ENCODE measurements around the gene RBM19. TPM values are rescaled to one million over a fixed set of nuclear protein-coding genes. Genes with fewer than 3 reads are reported as not detected.

The RBM19 gene
- total RNA-seq, 1 donor from 2014 or later = 77.0 TPM

- H3K4me3 Mint-ChIP-seq = no peak overlapping the region
- intact Hi-C loops (cut with micrococcal nuclease) = no loop called here
- ATAC-seq (ENCODE audit: low read depth) (no peak), DNase-seq (no peak)
- H3K27me3 Mint-ChIP-seq = no peaks in the 10 kb centered on the region
- ChIA-PET POLR2A (no interaction called here), CTCF (no interaction called here)
- no peaks in the 10 kb centered on the region for H3K4me1 Mint-ChIP-seq
- no peak overlapping the region for H3K27ac Mint-ChIP-seq
- H3K9me3 Mint-ChIP-seq = no peaks in the 10 kb centered on the region
- no peak for TF ChIP-seq CTCF (IDR thresholded peaks at IDR 0.05)
- H3K36me3 Mint-ChIP-seq (ENCODE audit: low read depth) = peaks cover 55% of the 10 kb centered on the region
Measured at GRCh38 chr12:113873740-113874139, 92.4 kb downstream of the RBM19 start.

DNA sequence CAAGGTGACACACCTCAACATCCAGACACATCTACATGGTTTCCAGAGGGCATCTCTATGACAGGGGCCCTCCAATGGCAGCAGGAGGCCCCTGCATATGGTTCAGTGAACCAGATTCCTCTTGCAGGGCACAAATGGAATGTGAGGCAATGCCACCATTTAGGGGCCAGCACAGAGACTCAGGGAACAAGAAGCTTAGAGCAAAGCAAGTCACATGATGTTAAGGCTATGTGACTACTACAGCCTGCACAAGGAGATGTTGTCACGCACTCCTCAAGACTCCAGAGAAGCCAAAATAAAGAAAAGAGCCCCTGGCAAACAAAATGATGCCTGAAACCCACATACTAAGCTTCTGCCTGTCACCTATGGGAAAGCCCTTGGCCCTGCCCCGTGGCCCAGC lies 95.2 kb downstream of the RBM19 start:
- no peak for DNase-seq
- POLR2A ChIA-PET = no interaction called here
- H3K9me3 Mint-ChIP-seq = no peaks in the 10 kb centered on the region

GRCh38 chr12:113870035-113870434 lies 96.1 kb downstream of the RBM19 start:
- intact Hi-C loops (cut with micrococcal nuclease) = no loop called here
- Mint-ChIP-seq H3K27ac (no peak overlapping the region), H3K4me3 (no peak overlapping the region), H3K27me3 (no peaks in the 10 kb centered on the region), H3K36me3 (ENCODE audit: low read depth) (peaks cover 56% of the 10 kb centered on the region), H3K4me1 (peaks cover 4% of the 10 kb centered on the region), H3K9me3 (no peaks in the 10 kb centered on the region)
- DNase-seq (no peak), ATAC-seq (ENCODE audit: low read depth) (no peak)
- ChIA-PET POLR2A (no interaction called here), CTCF (no interaction called here)
- TF ChIP-seq CTCF (IDR thresholded peaks at IDR 0.05) = no peak

More for the DNA sequence above, 95.2 kb downstream of the RBM19 start:
- CTCF ChIA-PET = no interaction called here
- no peaks in the 10 kb centered on the region for H3K27me3 Mint-ChIP-seq
- H3K27ac Mint-ChIP-seq = no peak overlapping the region
- H3K4me1 Mint-ChIP-seq = no peaks in the 10 kb centered on the region
- no peak for ATAC-seq (ENCODE audit: low read depth)
- TF ChIP-seq CTCF (IDR thresholded peaks at IDR 0.05) = no peak
- H3K4me3 Mint-ChIP-seq = no peak overlapping the region
- intact Hi-C loops (cut with micrococcal nuclease) = no loop called here
- H3K36me3 Mint-ChIP-seq (ENCODE audit: low read depth) = peaks cover 55% of the 10 kb centered on the region

- Mint-ChIP-seq H3K4me3 (no peak overlapping the region), H3K4me1 (peaks cover 20% of the 10 kb centered on the region), H3K27ac (no peak overlapping the region), H3K36me3 (ENCODE audit: low read depth) (peaks cover 45% of the 10 kb centered on the region), H3K27me3 (no peaks in the 10 kb centered on the region), H3K9me3 (no peaks in the 10 kb centered on the region)
- intact Hi-C loops (cut with micrococcal nuclease) = no loop called here
- ChIA-PET CTCF (no interaction called here), POLR2A (interaction anchor here (0.6 kb wide), 1 partner anchor 1747 kb away, joined by 3 read pairs; no protein-coding TSS in a partner anchor)
- TF ChIP-seq CTCF (IDR thresholded peaks at IDR 0.05) = no peak
- ATAC-seq (ENCODE audit: low read depth) (no peak), DNase-seq (no peak)
Measured at GRCh38 chr12:113868365-113868764, 97.8 kb downstream of the RBM19 start.

DNA sequence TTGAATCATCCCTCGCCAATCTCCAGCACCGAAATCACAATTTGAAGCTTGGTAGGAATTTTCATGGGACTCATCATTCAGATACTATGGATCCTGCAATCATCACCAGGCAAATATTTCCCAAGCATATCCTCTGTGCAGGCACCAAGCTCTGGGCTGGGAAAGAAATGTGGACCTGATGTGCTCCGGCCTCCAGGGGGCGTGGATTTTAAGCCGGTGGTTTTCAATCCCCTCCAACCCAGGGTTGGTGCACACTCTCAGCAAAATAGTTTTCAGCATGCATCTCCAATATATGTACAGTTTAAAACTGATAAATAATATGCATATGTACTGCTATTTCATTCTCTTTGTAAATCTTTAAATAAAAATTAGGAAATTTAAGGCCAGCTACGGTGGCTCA lies 98.9 kb downstream of the RBM19 start:
- H3K4me3 Mint-ChIP-seq = no peak overlapping the region
- intact Hi-C loops (cut with micrococcal nuclease) = no loop called here
- H3K4me1 Mint-ChIP-seq = peaks cover 32% of the 10 kb centered on the region
- H3K9me3 Mint-ChIP-seq = no peaks in the 10 kb centered on the region
- CTCF ChIA-PET = no interaction called here
- POLR2A ChIA-PET = no interaction called here
- ATAC-seq (ENCODE audit: low read depth) (no peak), DNase-seq (no peak)
- no peak overlapping the region for H3K27ac Mint-ChIP-seq
- H3K36me3 Mint-ChIP-seq (ENCODE audit: low read depth) = peaks cover 45% of the 10 kb centered on the region
- TF ChIP-seq CTCF (IDR thresholded peaks at IDR 0.05) = no peak
- no peaks in the 10 kb centered on the region for H3K27me3 Mint-ChIP-seq
